K562 (cell line): ENCODE measurements around the gene SNX27. TPM values are rescaled to one million over a fixed set of nuclear protein-coding genes. Genes with fewer than 3 reads are reported as not detected.
"Not testable (repeated sequence)": the region's sequence is repeated elsewhere in the genome, so short reads cannot be mapped to it uniquely, and the experiment has no call there.

ENCODE experiments used
- ATAC-seq: fragments of 200-7000 bp; cut with Tn5 transposase; 3 replicates; pipeline ENCODE4 v1.9.1; 2020; ENCODE audit warnings: moderate library complexity
- BruUV-seq: library from RNA; stranded (reverse); fragments of 400-500 nt; replicated peaks from 2 replicates; lab custom pipeline; 2021; lab: Mats Ljungman, UMichigan
- CTCF ChIA-PET: fragments of 300-600 bp; formaldehyde crosslinking; extraction: SDS; loops from one replicate; lab custom pipeline; 2021; ENCODE audit warnings: low intra/inter-chr PET ratio; lab: Yijun Ruan, JAX
- POLR2A ChIA-PET: fragments of 300-600, 350-650 bp; sonication (Branson Sonifier 250); formaldehyde crosslinking; extraction: SDS; loops from one replicate; lab custom pipeline; 2021; ENCODE audit warnings: antibody characterized with exemption, inconsistent platforms; lab: Yijun Ruan, JAX
- DNase-seq, 4 experiments: peaks; one replicate each; pipeline versions ENCODE4 v3.0.0 to v3.0.0-alpha.2; 2011 to 2018; ENCODE audit warnings: low spot score in 3 of 4, mixed read lengths in 3 of 4; ENCODE audit errors: extremely low read depth in 1 of 4
- FAIRE-seq: peaks from 2 replicates; lab custom pipeline; 2011; peaks lifted over from hg19 to GRCh38; lab: Jason Lieb, UNC
- H2AFZ ChIP-seq: 2 replicates; pipeline ENCODE4 v1.6.0; 2011; ENCODE audit warnings: low read depth, low read length, control low read depth, inconsistent platforms
- H3K27ac ChIP-seq: fragments of 200-600 bp; 3 replicates; pipeline ENCODE4 v1.8.0; 2011; ENCODE audit warnings: low read depth, mild to moderate bottlenecking, control low read depth, inconsistent platforms, low read length, moderate library complexity, mixed read lengths; ENCODE audit errors: extremely low read depth
- H3K27me3 ChIP-seq, 2 experiments: fragments of 300-600 bp in 1 of 2; 2 replicates in 1 of 2; 3 replicates in 1 of 2; pipeline versions ENCODE4 v1.6.0 to v1.8.0; 2011; ENCODE audit warnings: inconsistent platforms in 2 of 2, low read length in 2 of 2, mild to moderate bottlenecking in 1 of 2, mixed read lengths in 1 of 2, moderate library complexity in 1 of 2; ENCODE audit not compliant: control insufficient read depth in 2 of 2, insufficient read depth in 2 of 2
- H3K36me3 ChIP-seq: fragments of 300-600 bp; 3 replicates; pipeline ENCODE4 v1.8.0; 2011; ENCODE audit warnings: mild to moderate bottlenecking, low read length, inconsistent platforms; ENCODE audit not compliant: control insufficient read depth, insufficient read depth
- H3K4me1 ChIP-seq, 2 experiments: fragments of 200-600 bp in 1 of 2; replicated peaks in 1 of 2; 2 replicates in 1 of 2; 3 replicates in 1 of 2; pipeline versions ENCODE4 v1.5.1 to v1.8.0; 2011; ENCODE audit warnings: inconsistent platforms in 2 of 2, low read length in 2 of 2, mild to moderate bottlenecking in 1 of 2, mixed read lengths in 1 of 2, moderate library complexity in 1 of 2; ENCODE audit not compliant: control insufficient read depth in 2 of 2, insufficient read depth in 2 of 2
- H3K4me2 ChIP-seq: 2 replicates; pipeline ENCODE4 v1.6.1; 2011; ENCODE audit warnings: low read length, control low read depth, inconsistent platforms, mixed read lengths; ENCODE audit not compliant: insufficient read depth
- H3K4me3 ChIP-seq: fragments of 200-600 bp; sonication (generic), shearing (Covaris generic); 2 replicates; pipeline ENCODE4 v1.5.1; 2016; ENCODE audit warnings: control low read depth, inconsistent platforms
- H3K79me2 ChIP-seq: fragments of 200-600 bp; 3 replicates; pipeline ENCODE4 v1.8.0; 2011; ENCODE audit warnings: low read length, inconsistent platforms; ENCODE audit not compliant: control insufficient read depth, insufficient read depth
- H3K9ac ChIP-seq, 2 experiments: 2 replicates each; pipeline versions ENCODE4 v1.6.0 to v1.6.1; 2011; ENCODE audit warnings: low read depth in 2 of 2, low read length in 2 of 2, control low read depth in 1 of 2, inconsistent platforms in 1 of 2, mild to moderate bottlenecking in 1 of 2, mixed read lengths in 1 of 2; ENCODE audit not compliant: insufficient read depth in 1 of 2
- H3K9me1 ChIP-seq: one replicate; pipeline ENCODE4 v1.6.0; 2011; ENCODE audit warnings: inconsistent platforms, mild to moderate bottlenecking, low read length, moderate library complexity; ENCODE audit not compliant: control insufficient read depth, insufficient read depth
- H3K9me3 ChIP-seq: replicated peaks from 2 replicates; pipeline ENCODE4 v1.5.1; 2011; ENCODE audit warnings: low read depth, low read length, inconsistent platforms; ENCODE audit not compliant: control insufficient read depth, insufficient read depth
- H4K20me1 ChIP-seq: replicated peaks from 2 replicates; pipeline ENCODE4 v1.6.1; 2011; ENCODE audit warnings: low read length, inconsistent platforms, mixed read lengths; ENCODE audit not compliant: control insufficient read depth, insufficient read depth
- BDP1 ChIP-seq: IDR thresholded peaks from 3 replicates; pipeline ENCODE4 v1.6.1; 2011; ENCODE audit not compliant: insufficient read length, insufficient read depth
- DMBX1 ChIP-seq: fragments of 250-450 bp; sonication (Bioruptor Pico); IDR thresholded peaks from 2 replicates; pipeline ENCODE4 v1.8.0; 2022; ENCODE audit warnings: inconsistent platforms, mild to moderate bottlenecking, moderate library complexity, borderline replicate concordance
- E2F4 ChIP-seq: sonication (generic); formaldehyde crosslinking; IDR thresholded peaks from 2 replicates; pipeline ENCODE4 v1.8.0; 2022; ENCODE audit warnings: mild to moderate bottlenecking, low read depth, missing genetic modification reagents
- ESRRB ChIP-seq: fragments of 250-450 bp; sonication (Bioruptor Pico); IDR thresholded peaks from 2 replicates; pipeline ENCODE4 v1.5.0; 2020; ENCODE audit warnings: mild to moderate bottlenecking, moderate library complexity, borderline replicate concordance
- HNRNPLL ChIP-seq: fragments of 200-400 bp; formaldehyde crosslinking; IDR thresholded peaks from 2 replicates; pipeline ENCODE4 v1.6.1; 2017; ENCODE audit warnings: low read length, low read depth, mild to moderate bottlenecking; ENCODE audit not compliant: poor library complexity, severe bottlenecking
- KDM2B ChIP-seq: fragments of 250-450 bp; sonication (Bioruptor Pico); IDR thresholded peaks from 2 replicates; pipeline ENCODE4 v1.8.0; 2021; ENCODE audit warnings: mild to moderate bottlenecking, moderate library complexity
- MBD2 ChIP-seq: sonication (generic); IDR thresholded peaks from 2 replicates; pipeline ENCODE4 v1.6.1; 2016; ENCODE audit warnings: low read depth, borderline replicate concordance
- RFX7 ChIP-seq: fragments of 250-450 bp; sonication (Bioruptor Pico); IDR thresholded peaks from 2 replicates; pipeline ENCODE4 v1.5.1; 2021; ENCODE audit warnings: mild to moderate bottlenecking
- ZBTB12 ChIP-seq: fragments of 250-450 bp; sonication (Bioruptor Pico); IDR thresholded peaks from 2 replicates; pipeline ENCODE4 v1.4.0; 2020
- ZNF778 ChIP-seq: fragments of 450-650 bp; formaldehyde crosslinking; IDR thresholded peaks from 2 replicates; pipeline ENCODE4 v1.4.0; 2020; ENCODE audit warnings: mild to moderate bottlenecking, moderate library complexity
- WGBS: fragments of 100-300 bp; shearing (Covaris generic); methylation state at CpG from one replicate; pipeline ENCODE4 v1.1.6; 2016; ENCODE audit warnings: low coverage, mixed read lengths; ENCODE audit not compliant: insufficient coverage; ENCODE audit errors: missing lambda C conversion rate; 5-methylcytosine and 5-hydroxymethylcytosine counted together
- in situ Hi-C: fragments of 300-500 bp; cut with MboI; formaldehyde crosslinking; loops from 4 replicates; pipeline ENCODE4 v1.15.0; 2018; ENCODE audit warnings: inconsistent platforms, mixed read lengths
- intact Hi-C: fragments of 100-400 bp; cut with micrococcal nuclease; formaldehyde crosslinking; loops from 2 replicates; pipeline ENCODE4 v1.14.2; 2022
- polyA plus RNA-seq, 8 experiments: library from polyadenylated mRNA; depleted of rRNA in 4 of 8; stranded (reverse) in 5 of 8; unstranded in 3 of 8; fragments of >200 nt; fragmentation: Nextera tagmentation in 2 of 8; fragmentation: Illumina TruSeq in 1 of 8; extraction: Ambion mirVana in 2 of 8; extraction: Trizol in 1 of 8; gene quantifications; 2 replicates each; pipeline versions ENCODE4 v1.2.1 to v1.2.3, GENCODE V29; 2011 to 2014; ENCODE audit warnings: inconsistent platforms in 1 of 8, missing spikeins in 1 of 8
- total RNA-seq, 7 experiments: library from RNA; depleted of rRNA in 6 of 7; stranded (reverse); fragments of >200 nt in 6 of 7; fragmentation: Illumina TruSeq in 2 of 7; extraction: Trizol in 2 of 7; gene quantifications; 2 replicates each; pipeline versions ENCODE4 v1.2.1 to v1.2.3, GENCODE V29; 2011 to 2021; ENCODE audit warnings: low replicate concordance in 1 of 7
- TF ChIP-seq, protein P1 (sequence below): sonication (generic); formaldehyde crosslinking; IDR thresholded peaks from 2 replicates; pipeline ENCODE4 v1.9.0; 2022; ENCODE audit warnings: mild to moderate bottlenecking, missing genetic modification reagents

Gene SNX27
- total and polyA plus RNA-seq, 9 of the 15 experiments (the other 6 are each of a cell fraction or from before 2014, with no cell fraction given) = 4.5 to 18.7 (median 10.1) TPM

- H3K79me2 ChIP-seq = no peaks in the 10 kb centered on the region
- ATAC-seq (no peak), FAIRE-seq (no peak), DNase-seq (no peak)
- 0 out of 3 replicates have a peak, but pooled peaks cover 2% of the 10 kb centered on the region for H3K36me3 ChIP-seq
- TF ChIP-seq ESRRB (CRISPR knock-in tag) = no peak
- TF ChIP-seq MBD2 = no peak
- no peak for TF ChIP-seq ZNF778 (CRISPR knock-in tag)
- no peak for TF ChIP-seq RFX7 (CRISPR knock-in tag)
- TF ChIP-seq DMBX1 (CRISPR knock-in tag) = no peak
- no peak for TF ChIP-seq ZBTB12 (CRISPR knock-in tag)
- no peak for TF ChIP-seq E2F4 (CRISPR knock-in tag)
- no peak for TF ChIP-seq BDP1
- no peak for TF ChIP-seq KDM2B (CRISPR knock-in tag)
- TF ChIP-seq, protein P1, sequence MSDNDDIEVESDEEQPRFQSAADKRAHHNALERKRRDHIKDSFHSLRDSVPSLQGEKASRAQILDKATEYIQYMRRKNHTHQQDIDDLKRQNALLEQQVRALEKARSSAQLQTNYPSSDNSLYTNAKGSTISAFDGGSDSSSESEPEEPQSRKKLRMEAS (CRISPR knock-in tag) = no peak
- no peak for TF ChIP-seq HNRNPLL
- no peak overlapping the region for H3K27ac ChIP-seq
- intact Hi-C loops = no loop called here
- H3K4me1 ChIP-seq = no peaks in the 10 kb centered on the region
- no peak overlapping the region for H3K4me2 ChIP-seq
- POLR2A ChIA-PET = no interaction called here
- H3K9ac ChIP-seq = no peak overlapping the region
- H3K27me3 ChIP-seq = no peaks in the 10 kb centered on the region
- CTCF ChIA-PET = no interaction called here
- no peaks in the 10 kb centered on the region for H4K20me1 ChIP-seq
- no peak overlapping the region for H2AFZ ChIP-seq
- H3K9me3 ChIP-seq = no peaks in the 10 kb centered on the region
- no peak overlapping the region for H3K4me3 ChIP-seq
- no peaks in the 10 kb centered on the region for H3K9me1 ChIP-seq
- WGBS = 72% methylated on average over 2 of the region's 2 CpGs
- no TSS peak for BruUV-seq
- in situ Hi-C loops = no loop called here
Observed at GRCh38 chr1:151681923-151682322, 70.1 kb downstream of the SNX27 start.

- FAIRE-seq, H3K9me3 ChIP-seq, H3K9me1 ChIP-seq, intact Hi-C loops, BruUV-seq, H3K9ac ChIP-seq, H3K27ac ChIP-seq, H3K4me3 ChIP-seq, H4K20me1 ChIP-seq, H2AFZ ChIP-seq, in situ Hi-C loops, H3K4me2 ChIP-seq, H3K27me3 ChIP-seq, H3K4me1 ChIP-seq, H3K79me2 ChIP-seq, DNase-seq, H3K36me3 ChIP-seq, ATAC-seq, POLR2A ChIA-PET: not testable (repeated sequence)
- CTCF ChIA-PET = interaction anchor here (0.6 kb wide), 1 partner anchor 239 kb away, joined by 3 read pairs; no protein-coding TSS in a partner anchor
- 83% methylated on average over 7 of the region's 7 CpGs for WGBS
Observed at GRCh38 chr1:151682901-151683300, 71.1 kb downstream of the SNX27 start.
